GM12878 (cell line): ENCODE data around the gene RBM7. TPM values are rescaled to one million over a fixed set of nuclear protein-coding genes. Genes with fewer than 3 reads are reported as not detected.

Experiments used
- ATAC-seq: fragments of 200-7000 bp; cut with Tn5 transposase; 3 replicates; pipeline ENCODE4 v1.9.1; 2020; ENCODE audit warnings: mild to moderate bottlenecking, moderate library complexity
- BruUV-seq: library from RNA; stranded (reverse); fragments of 400-500 nt; replicated peaks from 2 replicates; lab custom pipeline; 2021; lab: Mats Ljungman, UMichigan
- CTCF ChIA-PET: fragments of 300-600 bp; sonication (Branson Sonifier 250); formaldehyde crosslinking; extraction: SDS; loops from one replicate; lab custom pipeline; 2021; ENCODE audit warnings: inconsistent platforms; lab: Yijun Ruan, JAX
- POLR2A ChIA-PET: fragments of 350-600 bp; formaldehyde crosslinking; extraction: SDS; loops from one replicate; lab custom pipeline; 2021; ENCODE audit warnings: inconsistent platforms; lab: Charles Lee
- RAD21 ChIA-PET: fragments of 300-600 bp; sonication (Branson Sonifier 250); formaldehyde crosslinking; loops from one replicate; lab custom pipeline; 2023; ENCODE audit warnings: antibody characterized with exemption; ENCODE audit not compliant: unreplicated experiment; lab: Charles Lee
- SMC1A ChIA-PET: fragments of 300-600 bp; sonication (Branson Sonifier 250); formaldehyde crosslinking; loops from one replicate; lab custom pipeline; 2023; ENCODE audit not compliant: unreplicated experiment, uncharacterized antibody; lab: Charles Lee
- DNase-seq: peaks from one replicate; pipeline ENCODE4 v3.0.0-alpha.2; 2011; ENCODE audit warnings: low read depth, low spot score
- FAIRE-seq: peaks from 3 replicates; lab custom pipeline; 2011; peaks lifted over from hg19 to GRCh38; lab: Jason Lieb, UNC
- H2AFZ ChIP-seq: 2 replicates; pipeline ENCODE4 v1.6.0; 2011; ENCODE audit warnings: low read depth, low read length, control low read depth; ENCODE audit not compliant: control insufficient read depth
- H3K27ac ChIP-seq: 2 replicates; pipeline ENCODE4 v1.5.1; 2011; ENCODE audit warnings: control low read depth; ENCODE audit not compliant: control insufficient read depth, insufficient read depth
- H3K27me3 ChIP-seq, 2 experiments: replicated peaks in 1 of 2; 2 replicates each; pipeline versions ENCODE4 v1.6.0 to v1.6.1; 2011; ENCODE audit warnings: low read length in 1 of 2; ENCODE audit not compliant: control insufficient read depth in 2 of 2, insufficient read depth in 2 of 2
- H3K36me3 ChIP-seq, 2 experiments: 2 replicates each; pipeline ENCODE4 v1.5.1; 2011; ENCODE audit warnings: low read length in 1 of 2; ENCODE audit not compliant: control insufficient read depth in 2 of 2, insufficient read depth in 2 of 2
- H3K4me1 ChIP-seq: 2 replicates; pipeline ENCODE4 v1.6.1; 2011; ENCODE audit warnings: mild to moderate bottlenecking, low read length, moderate library complexity, mixed read lengths; ENCODE audit not compliant: control insufficient read depth, insufficient read depth
- H3K4me2 ChIP-seq: 2 replicates; pipeline ENCODE4 v1.6.0; 2011; ENCODE audit warnings: control low read depth; ENCODE audit not compliant: control insufficient read depth, insufficient read depth
- H3K4me3 ChIP-seq: fragments of 200-600 bp; sonication (generic); 2 replicates; pipeline ENCODE4 v1.5.1; 2016
- H3K79me2 ChIP-seq: 2 replicates; pipeline ENCODE4 v1.6.0; 2011; ENCODE audit warnings: low read length; ENCODE audit not compliant: control insufficient read depth, insufficient read depth
- H3K9ac ChIP-seq: 2 replicates; pipeline ENCODE4 v1.8.0; 2011; ENCODE audit warnings: low read length, control low read depth, mixed read lengths; ENCODE audit not compliant: control insufficient read depth, insufficient read depth
- H3K9me3 ChIP-seq: replicated peaks from 3 replicates; pipeline ENCODE4 v1.5.1; 2011; ENCODE audit warnings: mild to moderate bottlenecking, low read length; ENCODE audit not compliant: control insufficient read depth, insufficient read depth
- H4K20me1 ChIP-seq: 2 replicates; pipeline ENCODE4 v1.6.0; 2011; ENCODE audit not compliant: control insufficient read depth, insufficient read depth
- FOS ChIP-seq: IDR thresholded peaks from 3 replicates; pipeline ENCODE4 v1.6.1; 2011; ENCODE audit warnings: borderline replicate concordance; ENCODE audit not compliant: insufficient read length; ENCODE audit errors: extremely low read depth
- RAD21 ChIP-seq: IDR thresholded peaks from 2 replicates; pipeline ENCODE4 v1.6.1; 2011; ENCODE audit warnings: mild to moderate bottlenecking, low read depth, low read length, moderate library complexity; ENCODE audit not compliant: insufficient read depth
- YY1 ChIP-seq: IDR thresholded peaks from 2 replicates; pipeline ENCODE4 v1.6.1; 2011; ENCODE audit warnings: low read depth, mild to moderate bottlenecking, low read length
- ZZZ3 ChIP-seq: IDR thresholded peaks from 2 replicates; pipeline ENCODE4 v1.6.1; 2011; ENCODE audit warnings: low read depth; ENCODE audit not compliant: control insufficient read depth, insufficient read length
- WGBS: methylation state at CpG from one replicate; pipeline ENCODE4 v1.1.6; 2016; ENCODE audit warnings: low lambda C conversion rate; ENCODE audit not compliant: insufficient replicate concordance, insufficient coverage; ENCODE audit errors: missing lambda C conversion rate; 5-methylcytosine and 5-hydroxymethylcytosine counted together
- in situ Hi-C: fragments of 300-500 bp; cut with MboI; formaldehyde crosslinking; loops from 9 replicates; pipeline ENCODE4 v1.14.3; 2018; ENCODE audit warnings: mixed read lengths
- intact Hi-C: fragments of 100-400 bp; cut with micrococcal nuclease; formaldehyde crosslinking; loops from one replicate; pipeline ENCODE4 v1.14.2; 2022; ENCODE audit not compliant: unreplicated experiment
- polyA plus RNA-seq, 11 experiments: library from polyadenylated mRNA; depleted of rRNA in 4 of 11; unstranded in 6 of 11; stranded (reverse) in 5 of 11; fragments of >200 nt; fragmentation: Nextera tagmentation in 4 of 11; fragmentation: Illumina TruSeq in 1 of 11; extraction: Ambion mirVana in 4 of 11; extraction: Trizol in 1 of 11; gene quantifications; 1 replicate in 1 of 11; 2 replicates in 10 of 11; pipeline versions ENCODE4 v1.2.1 to v1.2.3, GENCODE V29; 2011 to 2016; ENCODE audit warnings: inconsistent platforms in 2 of 11, missing spikeins in 2 of 11, low read depth in 1 of 11
- total RNA-seq, 4 experiments: library from RNA; depleted of rRNA in 3 of 4; stranded (reverse); fragments of >200 nt in 3 of 4; fragmentation: Illumina TruSeq in 1 of 4; extraction: Trizol in 1 of 4; gene quantifications; 2 replicates each; pipeline versions ENCODE4 v1.2.1 to v1.2.3, GENCODE V29; 2013 to 2021
- TF ChIP-seq, protein P1 (sequence below): fragments of 450-650 bp; IDR thresholded peaks from 2 replicates; pipeline ENCODE4 v1.6.1; 2018; ENCODE audit warnings: mild to moderate bottlenecking, low read depth, moderate library complexity; ENCODE audit not compliant: partially characterized antibody

Gene RBM7
- total and polyA plus RNA-seq, 10 of the 15 experiments (the other 5 are each of a cell fraction or from before 2014, with no cell fraction given), result 17.0 to 46.2 (median 26.0) TPM

DNA sequence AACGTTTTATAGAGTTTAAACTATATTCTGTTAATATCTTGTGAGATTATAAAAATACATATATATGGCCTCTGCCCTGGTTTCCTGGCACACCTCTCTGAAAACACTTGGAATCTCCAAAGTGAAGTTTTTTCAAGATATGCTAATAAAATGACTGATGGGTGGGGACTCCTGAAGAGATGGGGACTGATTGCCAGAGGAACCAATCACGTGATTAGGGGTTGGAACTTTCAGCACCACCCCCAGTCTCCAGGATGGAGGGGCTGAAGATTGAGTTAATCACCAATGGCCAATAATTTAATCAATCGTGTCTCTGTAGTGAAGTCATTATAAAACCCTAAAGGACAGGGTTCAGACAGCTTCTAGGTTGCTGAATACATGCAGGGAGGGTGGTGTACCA, 37.5 kb upstream of the RBM7 start:
- Histone ChIP-seq H3K79me2 (no peaks in the 10 kb centered on the region), H3K27me3 (peaks cover 2 to 5% of the 10 kb centered on the region in 2 experiments; a peak in 2 of 4 replicates), H2AFZ (no peak overlapping the region), H3K9me3 (no peaks in the 10 kb centered on the region), H3K4me1 (no peaks in the 10 kb centered on the region), H3K36me3 (no peaks in the 10 kb centered on the region), H3K9ac (no peak overlapping the region), H4K20me1 (no peaks in the 10 kb centered on the region; the same call in 1 of the 2 replicates), H3K4me3 (no peak overlapping the region), H3K4me2 (no peak overlapping the region), H3K27ac (no peak overlapping the region)
- FAIRE-seq (no peak), ATAC-seq (no peak), DNase-seq (no peak)
- intact Hi-C loops, result no loop called here
- WGBS, result 14% methylated on average over 3 of the region's 3 CpGs
- ChIA-PET CTCF (no interaction called here), RAD21 (no interaction called here), SMC1A (interaction anchor here (1.0 kb wide), 1 partner anchor 10 kb away, joined by 5 read pairs; no protein-coding TSS in a partner anchor), POLR2A (interaction anchor here (0.6 kb wide), 1 partner anchor 15 kb away, joined by 3 read pairs; no protein-coding TSS in a partner anchor)
- TF ChIP-seq YY1, result no peak
- TF ChIP-seq, protein P1, sequence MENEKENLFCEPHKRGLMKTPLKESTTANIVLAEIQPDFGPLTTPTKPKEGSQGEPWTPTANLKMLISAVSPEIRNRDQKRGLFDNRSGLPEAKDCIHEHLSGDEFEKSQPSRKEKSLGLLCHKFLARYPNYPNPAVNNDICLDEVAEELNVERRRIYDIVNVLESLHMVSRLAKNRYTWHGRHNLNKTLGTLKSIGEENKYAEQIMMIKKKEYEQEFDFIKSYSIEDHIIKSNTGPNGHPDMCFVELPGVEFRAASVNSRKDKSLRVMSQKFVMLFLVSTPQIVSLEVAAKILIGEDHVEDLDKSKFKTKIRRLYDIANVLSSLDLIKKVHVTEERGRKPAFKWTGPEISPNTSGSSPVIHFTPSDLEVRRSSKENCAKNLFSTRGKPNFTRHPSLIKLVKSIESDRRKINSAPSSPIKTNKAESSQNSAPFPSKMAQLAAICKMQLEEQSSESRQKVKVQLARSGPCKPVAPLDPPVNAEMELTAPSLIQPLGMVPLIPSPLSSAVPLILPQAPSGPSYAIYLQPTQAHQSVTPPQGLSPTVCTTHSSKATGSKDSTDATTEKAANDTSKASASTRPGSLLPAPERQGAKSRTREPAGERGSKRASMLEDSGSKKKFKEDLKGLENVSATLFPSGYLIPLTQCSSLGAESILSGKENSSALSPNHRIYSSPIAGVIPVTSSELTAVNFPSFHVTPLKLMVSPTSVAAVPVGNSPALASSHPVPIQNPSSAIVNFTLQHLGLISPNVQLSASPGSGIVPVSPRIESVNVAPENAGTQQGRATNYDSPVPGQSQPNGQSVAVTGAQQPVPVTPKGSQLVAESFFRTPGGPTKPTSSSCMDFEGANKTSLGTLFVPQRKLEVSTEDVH, result no peak
- TF ChIP-seq ZZZ3, result no peak
- no peak for TF ChIP-seq RAD21
- TF ChIP-seq FOS, result no peak
- BruUV-seq, result no TSS peak
- in situ Hi-C loops, result no loop called here
